Stimulated activated naive CD4-positive, alpha-beta T cell treated with Interleukin-2 at 50 U/mL for 16 hours (primary cell): ENCODE results near the gene XPO6.
"Not testable (repeated sequence)": the region's sequence is repeated elsewhere in the genome, so short reads cannot be mapped to it uniquely, and the experiment has no call there.

ENCODE experiments used
- DNase-seq: peaks from one replicate; lab custom pipeline; 2025; lab: John Stamatoyannopoulos, UW

Gene XPO6

GRCh38 chr16:28211758-28212531 is at the start of gene XPO6:
TSS of gene XPO6 (minus strand) at chr16:28211965. CDS start at chr16:28211368, 597 bp downstream.
- peak; percentile 98 for DNase-seq

GRCh38 chr16:28260193-28260592 is 48.4 kb upstream of the XPO6 start:
- no peak for DNase-seq

- DNase-seq, result no peak
Measured at GRCh38 chr16:28259781-28260150, 48.0 kb upstream of the XPO6 start.

GRCh38 chr16:28259091-28259780 is 47.5 kb upstream of the XPO6 start:
- no peak for DNase-seq

GRCh38 chr16:28258567-28258966 is 46.8 kb upstream of the XPO6 start:
- no peak for DNase-seq

GRCh38 chr16:28257256-28257655 is 45.5 kb upstream of the XPO6 start:
- no peak for DNase-seq

GRCh38 chr16:28255838-28256237 is 44.1 kb upstream of the XPO6 start:
- no peak for DNase-seq

- no peak for DNase-seq
Measured at GRCh38 chr16:28254158-28254557, 42.4 kb upstream of the XPO6 start.

GRCh38 chr16:28250999-28251398 is 39.2 kb upstream of the XPO6 start:
- no peak for DNase-seq

GRCh38 chr16:28249483-28249882 is 37.7 kb upstream of the XPO6 start:
- not testable (repeated sequence) for DNase-seq

GRCh38 chr16:28241924-28242323 is 30.2 kb upstream of the XPO6 start:
- DNase-seq, result no peak

- DNase-seq, result no peak
Measured at GRCh38 chr16:28237754-28238357, 26.1 kb upstream of the XPO6 start.

- no peak for DNase-seq
Measured at GRCh38 chr16:28231763-28232162, 20.0 kb upstream of the XPO6 start.

- not testable (repeated sequence) for DNase-seq
Measured at GRCh38 chr16:28223909-28224308, 12.1 kb upstream of the XPO6 start.

GRCh38 chr16:28219777-28220176 is 8.0 kb upstream of the XPO6 start:
- not testable (repeated sequence) for DNase-seq

GRCh38 chr16:28219282-28219681 is 7.5 kb upstream of the XPO6 start:
- DNase-seq, result no peak

GRCh38 chr16:28218109-28218508 is 6.3 kb upstream of the XPO6 start:
- peak; percentile 44 for DNase-seq

GRCh38 chr16:28217326-28217725 is 5.6 kb upstream of the XPO6 start:
- DNase-seq, result no peak

GRCh38 chr16:28213396-28213795 is 1.6 kb upstream of the XPO6 start:
- DNase-seq, result no peak

GRCh38 chr16:28212532-28212873 is 738 bp upstream of the XPO6 start:
- no peak for DNase-seq

GRCh38 chr16:28210979-28211588 is 681 bp downstream of the XPO6 start:
- DNase-seq, result peak; percentile 62

- no peak for DNase-seq
Measured at GRCh38 chr16:28210264-28210663, 1.5 kb downstream of the XPO6 start.

GRCh38 chr16:28208824-28209223 is 2.9 kb downstream of the XPO6 start:
- no peak for DNase-seq
